BLaER1 (cell line): ENCODE data around the gene LTBP2.

Experiments used
- H3K27ac ChIP-seq: shearing (Covaris generic); formaldehyde crosslinking; 2 replicates; pipeline ENCODE4 v1.8.1; 2022
- H3K27me3 ChIP-seq: shearing (Covaris generic); formaldehyde crosslinking; 2 replicates; pipeline ENCODE4 v1.8.1; 2022
- H3K36me3 ChIP-seq: shearing (Covaris generic); formaldehyde crosslinking; 2 replicates; pipeline ENCODE4 v1.8.1; 2022
- H3K4me1 ChIP-seq: shearing (Covaris generic); formaldehyde crosslinking; 2 replicates; pipeline ENCODE4 v1.8.1; 2022
- H3K4me2 ChIP-seq: shearing (Covaris generic); formaldehyde crosslinking; 2 replicates; pipeline ENCODE4 v1.8.1; 2022
- H3K4me3 ChIP-seq: shearing (Covaris generic); formaldehyde crosslinking; 2 replicates; pipeline ENCODE4 v1.8.1; 2022
- H3K9ac ChIP-seq: shearing (Covaris generic); formaldehyde crosslinking; 2 replicates; pipeline ENCODE4 v1.8.1; 2022
- H3K9me3 ChIP-seq: shearing (Covaris generic); formaldehyde crosslinking; 2 replicates; pipeline ENCODE4 v1.8.1; 2022
- H4K20me1 ChIP-seq: shearing (Covaris generic); formaldehyde crosslinking; 2 replicates; pipeline ENCODE4 v1.8.1; 2022
- Cebpa-rat ChIP-seq: shearing (Covaris generic); IDR thresholded peaks from 2 replicates; pipeline ENCODE4 v1.8.1; 2022

The LTBP2 gene

GRCh38 chr14:74574706-74575105, 37.3 kb downstream of the LTBP2 start:
- no peaks in the 10 kb centered on the region for H3K27me3 ChIP-seq
- peak overlapping the region; percentile 36 for H3K27ac ChIP-seq
- no peaks in the 10 kb centered on the region for H3K36me3 ChIP-seq
- H3K4me2 ChIP-seq: peak overlapping the region; percentile 59
- no peaks in the 10 kb centered on the region for H3K9me3 ChIP-seq
- no peaks in the 10 kb centered on the region for H4K20me1 ChIP-seq
- H3K4me3 ChIP-seq: no peak overlapping the region
- peaks cover 38% of the 10 kb centered on the region for H3K4me1 ChIP-seq
- no peak for TF ChIP-seq Cebpa-rat
- H3K9ac ChIP-seq: no peak overlapping the region; the same call in 1 of the 2 replicates

GRCh38 chr14:74574090-74574433, 38.0 kb downstream of the LTBP2 start:
- Histone ChIP-seq H4K20me1 (no peaks in the 10 kb centered on the region), H3K4me2 (peak overlapping the region; percentile 59), H3K27ac (peak overlapping the region; percentile 36; the same call in 1 of the 2 replicates), H3K9me3 (no peaks in the 10 kb centered on the region), H3K4me3 (no peak overlapping the region), H3K27me3 (no peaks in the 10 kb centered on the region), H3K9ac (no peak overlapping the region), H3K4me1 (peaks cover 38% of the 10 kb centered on the region), H3K36me3 (no peaks in the 10 kb centered on the region)
- no peak for TF ChIP-seq Cebpa-rat

GRCh38 chr14:74573421-74574089, 38.5 kb downstream of the LTBP2 start:
- Histone ChIP-seq H3K27ac (no peak overlapping the region), H3K4me1 (peaks cover 38% of the 10 kb centered on the region)

GRCh38 chr14:74572726-74573301, 39.2 kb downstream of the LTBP2 start:
- Histone ChIP-seq H3K9ac (no peak overlapping the region), H3K36me3 (no peaks in the 10 kb centered on the region), H3K4me1 (peaks cover 38% of the 10 kb centered on the region), H3K27ac (no peak overlapping the region), H3K4me3 (no peak overlapping the region), H3K4me2 (no peak overlapping the region), H3K27me3 (no peaks in the 10 kb centered on the region), H4K20me1 (no peaks in the 10 kb centered on the region), H3K9me3 (no peaks in the 10 kb centered on the region)
- TF ChIP-seq Cebpa-rat: no peak

More at GRCh38 chr14:74573421-74574089, 38.5 kb downstream of the LTBP2 start:
- Histone ChIP-seq H4K20me1 (no peaks in the 10 kb centered on the region), H3K4me3 (no peak overlapping the region), H3K9ac (no peak overlapping the region), H3K9me3 (no peaks in the 10 kb centered on the region), H3K4me2 (peak overlapping the region; percentile 59; the same call in 1 of the 2 replicates), H3K36me3 (no peaks in the 10 kb centered on the region), H3K27me3 (no peaks in the 10 kb centered on the region)
- TF ChIP-seq Cebpa-rat: no peak

GRCh38 chr14:74571901-74572725, 39.9 kb downstream of the LTBP2 start:
- no peak overlapping the region for H3K27ac ChIP-seq
- no peaks in the 10 kb centered on the region for H3K27me3 ChIP-seq
- no peak overlapping the region for H3K4me3 ChIP-seq
- peaks cover 38% of the 10 kb centered on the region for H3K4me1 ChIP-seq
- no peak overlapping the region for H3K9ac ChIP-seq
- no peaks in the 10 kb centered on the region for H4K20me1 ChIP-seq
- no peaks in the 10 kb centered on the region for H3K9me3 ChIP-seq
- no peak for TF ChIP-seq Cebpa-rat
- H3K36me3 ChIP-seq: no peaks in the 10 kb centered on the region
- H3K4me2 ChIP-seq: peak overlapping the region; percentile 13

GRCh38 chr14:74571441-74571841, 40.6 kb downstream of the LTBP2 start:
- no peaks in the 10 kb centered on the region for H3K9me3 ChIP-seq
- H3K4me2 ChIP-seq: peak overlapping the region; percentile 13
- no peaks in the 10 kb centered on the region for H3K27me3 ChIP-seq
- H3K27ac ChIP-seq: no peak overlapping the region
- no peak overlapping the region for H3K9ac ChIP-seq
- H3K36me3 ChIP-seq: no peaks in the 10 kb centered on the region
- no peaks in the 10 kb centered on the region for H4K20me1 ChIP-seq
- H3K4me3 ChIP-seq: no peak overlapping the region
- peaks cover 38% of the 10 kb centered on the region for H3K4me1 ChIP-seq
- no peak for TF ChIP-seq Cebpa-rat

- Histone ChIP-seq H3K4me2 (no peak overlapping the region), H3K9me3 (no peaks in the 10 kb centered on the region), H4K20me1 (no peaks in the 10 kb centered on the region), H3K4me1 (peaks cover 35% of the 10 kb centered on the region), H3K9ac (no peak overlapping the region), H3K27ac (no peak overlapping the region), H3K27me3 (no peaks in the 10 kb centered on the region), H3K4me3 (no peak overlapping the region), H3K36me3 (no peaks in the 10 kb centered on the region)
- no peak for TF ChIP-seq Cebpa-rat
These were observed 41.3 kb downstream of the LTBP2 start for GRCh38 chr14:74570696-74571095.

GRCh38 chr14:74569806-74570591, 42.0 kb downstream of the LTBP2 start:
- no peak overlapping the region for H3K4me3 ChIP-seq
- peaks cover 28% of the 10 kb centered on the region for H3K4me1 ChIP-seq
- no peak overlapping the region for H3K9ac ChIP-seq
- H3K4me2 ChIP-seq: no peak overlapping the region
- H3K9me3 ChIP-seq: no peaks in the 10 kb centered on the region
- TF ChIP-seq Cebpa-rat: no peak
- no peaks in the 10 kb centered on the region for H3K36me3 ChIP-seq
- no peaks in the 10 kb centered on the region for H3K27me3 ChIP-seq
- H4K20me1 ChIP-seq: no peaks in the 10 kb centered on the region
- no peak overlapping the region for H3K27ac ChIP-seq

GRCh38 chr14:74569387-74569786, 42.6 kb downstream of the LTBP2 start:
- Histone ChIP-seq H3K36me3 (no peaks in the 10 kb centered on the region), H3K4me3 (no peak overlapping the region), H3K27me3 (no peaks in the 10 kb centered on the region), H3K9ac (no peak overlapping the region), H4K20me1 (no peaks in the 10 kb centered on the region), H3K4me2 (no peak overlapping the region), H3K4me1 (peaks cover 22% of the 10 kb centered on the region), H3K9me3 (no peaks in the 10 kb centered on the region), H3K27ac (no peak overlapping the region)
- TF ChIP-seq Cebpa-rat: no peak
